GM06990 (cell line): Measurements from ENCODE around the gene ATP8B4.
A peak's percentile ranks its signal among the peaks of the same experiment; 100 is the strongest.

Experiments used
- DNase-seq: peaks from one replicate; pipeline ENCODE4 v3.0.0-alpha.2; 2011; ENCODE audit not compliant: insufficient read length; ENCODE audit errors: extremely low read depth
- H3K27me3 ChIP-seq: replicated peaks from 2 replicates; pipeline ENCODE4 v1.6.0; 2011; ENCODE audit warnings: low read length; ENCODE audit not compliant: control insufficient read depth, insufficient read depth
- H3K36me3 ChIP-seq: 2 replicates; pipeline ENCODE4 v1.5.1; 2011; ENCODE audit warnings: low read length; ENCODE audit not compliant: control insufficient read depth, insufficient read depth
- H3K4me3 ChIP-seq: replicated peaks from 2 replicates; pipeline ENCODE4 v1.5.1; 2011; ENCODE audit warnings: low read depth, mild to moderate bottlenecking, control low read depth, low read length
- TF ChIP-seq, protein P1 (sequence below): IDR thresholded peaks from 2 replicates; pipeline ENCODE4 v1.5.1; 2011; ENCODE audit warnings: low read length, control low read depth, mild to moderate bottlenecking, inconsistent platforms; ENCODE audit not compliant: insufficient read depth, poor library complexity, severe bottlenecking

Gene ATP8B4

DNA sequence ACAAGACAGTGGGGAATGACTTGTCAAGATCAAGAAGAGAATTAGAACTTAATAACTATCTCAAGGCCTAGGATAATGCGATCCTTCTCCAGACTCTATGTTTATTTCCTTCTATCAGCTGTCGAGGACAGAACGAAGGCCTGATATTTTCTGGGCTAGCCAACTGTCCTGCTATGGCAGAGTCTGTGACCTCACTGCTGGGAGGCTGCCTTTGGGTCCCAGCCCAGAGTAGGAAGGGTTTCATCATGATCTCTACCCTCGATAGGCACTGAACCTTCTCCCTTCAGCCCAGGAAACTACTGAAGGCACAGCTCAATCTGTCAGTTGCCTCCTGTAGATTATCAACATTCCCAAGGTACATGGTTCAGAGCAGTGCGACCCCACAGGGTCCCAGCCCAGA is 237.2 kb downstream of the ATP8B4 start:
- Histone ChIP-seq H3K27me3 (no peaks in the 10 kb centered on the region), H3K36me3 (no peaks in the 10 kb centered on the region), H3K4me3 (no peak overlapping the region)
- DNase-seq = no peak
- TF ChIP-seq, protein P1, sequence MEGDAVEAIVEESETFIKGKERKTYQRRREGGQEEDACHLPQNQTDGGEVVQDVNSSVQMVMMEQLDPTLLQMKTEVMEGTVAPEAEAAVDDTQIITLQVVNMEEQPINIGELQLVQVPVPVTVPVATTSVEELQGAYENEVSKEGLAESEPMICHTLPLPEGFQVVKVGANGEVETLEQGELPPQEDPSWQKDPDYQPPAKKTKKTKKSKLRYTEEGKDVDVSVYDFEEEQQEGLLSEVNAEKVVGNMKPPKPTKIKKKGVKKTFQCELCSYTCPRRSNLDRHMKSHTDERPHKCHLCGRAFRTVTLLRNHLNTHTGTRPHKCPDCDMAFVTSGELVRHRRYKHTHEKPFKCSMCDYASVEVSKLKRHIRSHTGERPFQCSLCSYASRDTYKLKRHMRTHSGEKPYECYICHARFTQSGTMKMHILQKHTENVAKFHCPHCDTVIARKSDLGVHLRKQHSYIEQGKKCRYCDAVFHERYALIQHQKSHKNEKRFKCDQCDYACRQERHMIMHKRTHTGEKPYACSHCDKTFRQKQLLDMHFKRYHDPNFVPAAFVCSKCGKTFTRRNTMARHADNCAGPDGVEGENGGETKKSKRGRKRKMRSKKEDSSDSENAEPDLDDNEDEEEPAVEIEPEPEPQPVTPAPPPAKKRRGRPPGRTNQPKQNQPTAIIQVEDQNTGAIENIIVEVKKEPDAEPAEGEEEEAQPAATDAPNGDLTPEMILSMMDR = no peak

DNA sequence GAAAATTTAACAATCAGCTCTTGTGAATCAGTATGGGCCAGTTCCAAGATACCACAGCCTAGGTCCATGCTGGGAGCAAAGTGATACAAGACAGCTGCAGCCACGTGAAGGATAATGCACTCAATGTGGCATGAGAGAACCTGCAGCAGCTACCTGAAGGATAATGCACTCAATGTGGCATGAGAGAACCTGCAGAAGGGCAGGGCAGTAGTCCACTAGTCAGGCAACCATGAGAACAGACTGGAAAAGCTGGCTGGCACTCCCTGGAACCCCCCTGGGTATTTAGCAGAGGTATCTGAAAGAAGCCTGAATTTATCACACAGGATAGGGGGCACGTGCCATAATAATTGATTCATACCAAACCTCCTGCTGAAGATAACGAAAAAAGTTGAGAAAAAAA is 237.6 kb downstream of the ATP8B4 start:
- TF ChIP-seq, protein P1 = no peak

DNA sequence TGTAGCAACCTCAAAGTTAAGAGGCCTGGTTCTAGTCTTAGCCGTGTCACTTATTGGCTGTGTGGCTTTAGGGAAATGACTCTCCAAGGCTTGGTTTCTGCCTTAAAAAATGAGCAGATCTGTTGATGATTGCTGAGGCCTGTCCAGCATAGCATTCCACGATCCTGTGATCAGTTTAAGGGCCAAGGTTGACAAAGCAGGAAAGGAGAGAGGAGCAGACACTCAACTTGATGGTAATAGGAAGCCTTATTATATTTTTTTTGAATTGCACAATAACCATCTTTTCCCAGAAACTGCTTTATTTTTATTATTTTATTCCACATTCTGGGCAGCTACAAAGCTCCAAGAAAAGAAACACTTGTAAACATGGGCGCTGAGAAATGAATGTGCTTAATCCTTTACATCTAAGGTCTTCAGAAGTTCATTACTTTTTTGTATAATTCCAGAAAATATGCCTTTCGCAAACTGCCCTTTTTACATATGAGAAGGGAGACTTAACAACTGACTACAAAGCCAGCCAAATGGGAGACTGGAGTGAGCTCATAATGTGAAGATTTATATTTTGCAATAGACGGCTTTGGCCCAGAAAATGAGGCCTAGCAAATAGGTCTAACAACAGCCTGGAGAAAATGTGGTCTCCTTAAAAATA is 241.0 kb downstream of the ATP8B4 start:
- TF ChIP-seq, protein P1 = no peak
- H3K36me3 ChIP-seq = no peaks in the 10 kb centered on the region
- no peak for DNase-seq
- H3K4me3 ChIP-seq = no peak overlapping the region
- no peaks in the 10 kb centered on the region for H3K27me3 ChIP-seq

More for the DNA sequence above, 237.6 kb downstream of the ATP8B4 start:
- Histone ChIP-seq H3K36me3 (no peaks in the 10 kb centered on the region), H3K4me3 (no peak overlapping the region), H3K27me3 (no peaks in the 10 kb centered on the region)
- no peak for DNase-seq

DNA sequence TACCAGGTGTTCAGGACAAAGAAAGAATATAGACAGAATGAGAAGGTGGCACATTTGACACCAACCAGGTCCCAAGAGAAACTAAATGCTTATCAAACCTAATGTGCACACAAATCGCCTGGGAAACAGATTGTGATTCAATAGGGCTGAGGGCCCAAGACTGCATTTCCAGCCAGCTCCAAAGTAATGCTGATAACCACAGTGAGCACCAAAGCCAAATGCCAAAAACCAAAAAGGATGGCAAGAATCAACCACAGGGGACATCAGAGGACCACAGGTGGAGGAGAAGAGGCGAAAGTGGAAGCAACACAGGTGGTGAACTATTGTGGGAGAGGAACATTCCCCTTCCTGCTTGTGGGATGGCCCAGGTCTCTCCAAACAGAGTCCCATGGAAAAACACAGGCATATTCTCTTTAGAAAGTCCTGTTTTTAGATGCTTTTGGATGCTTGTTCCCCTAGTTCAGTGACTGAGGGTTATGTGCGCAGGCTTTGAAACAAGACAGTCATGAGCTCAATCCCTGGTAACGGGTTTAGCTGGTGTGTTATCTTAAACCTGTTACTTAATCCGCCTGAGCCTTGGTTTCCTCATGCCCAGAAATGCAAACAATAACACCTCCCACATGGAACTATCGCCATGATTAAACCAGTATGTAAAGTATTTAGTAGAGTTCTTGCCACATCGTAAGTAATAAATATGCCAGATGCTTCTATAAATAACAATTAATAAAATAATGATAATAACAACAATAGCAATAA is 241.7 kb downstream of the ATP8B4 start:
- Histone ChIP-seq H3K36me3 (no peaks in the 10 kb centered on the region), H3K27me3 (no peaks in the 10 kb centered on the region), H3K4me3 (no peak overlapping the region)
- TF ChIP-seq, protein P1 = no peak
- DNase-seq = no peak

DNA sequence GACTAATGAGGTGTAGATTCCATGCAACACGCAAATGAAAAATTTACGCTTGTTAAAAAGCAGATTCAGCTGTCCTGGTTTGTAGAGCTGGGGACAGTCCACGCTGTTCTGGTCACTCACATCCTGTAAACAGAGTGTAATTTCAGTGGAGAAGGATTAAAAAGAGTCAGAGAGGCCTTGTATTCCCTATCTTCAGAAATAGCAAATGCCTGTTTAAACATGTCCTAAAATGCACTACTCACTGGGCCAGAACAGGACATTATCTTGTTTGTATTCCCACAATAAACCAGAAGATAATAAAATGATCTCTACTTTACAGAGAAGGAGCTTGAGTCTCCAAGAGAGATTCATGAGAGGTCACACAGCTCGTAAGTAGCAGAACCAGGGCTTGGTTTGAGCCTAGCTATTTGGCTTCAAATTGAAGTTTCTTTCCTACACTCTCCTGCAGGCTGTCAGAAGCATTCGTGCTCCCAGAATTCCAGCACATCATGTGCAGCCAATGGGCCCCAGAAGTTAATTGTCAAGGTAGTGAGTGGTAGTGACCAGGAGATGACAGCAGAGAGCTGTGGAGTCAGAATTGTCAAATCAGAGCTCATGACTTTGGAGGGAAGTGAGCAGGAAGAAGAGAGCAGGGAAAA is 242.5 kb downstream of the ATP8B4 start:
- TF ChIP-seq, protein P1 = peak; percentile 49
- DNase-seq = no peak
- no peaks in the 10 kb centered on the region for H3K36me3 ChIP-seq
- no peak overlapping the region for H3K4me3 ChIP-seq
- no peaks in the 10 kb centered on the region for H3K27me3 ChIP-seq
